ENCODE measurements around the gene NSUN4.
"Not testable (repeated sequence)": the region's sequence is repeated elsewhere in the genome, so short reads cannot be mapped to it uniquely, and the experiment has no call there.

The NSUN4 gene

GRCh38 chr1:46325285-46326076 lies 15.1 kb upstream of the NSUN4 start:
- FAIRE-seq, result peak; percentile 90
- DNase-seq (ENCODE audit: low spot score), result not testable (repeated sequence)

GRCh38 chr1:46328182-46328581 lies 12.4 kb upstream of the NSUN4 start:
- DNase-seq (ENCODE audit: low spot score); FAIRE-seq: not testable (repeated sequence)

GRCh38 chr1:46329807-46330206 lies 10.8 kb upstream of the NSUN4 start:
- FAIRE-seq; DNase-seq (ENCODE audit: low spot score): not testable (repeated sequence)

- FAIRE-seq; DNase-seq (ENCODE audit: low spot score): not testable (repeated sequence)
These were observed 10.2 kb upstream of the NSUN4 start for GRCh38 chr1:46330381-46330780.

- DNase-seq (ENCODE audit: low spot score) (peak; percentile 81), FAIRE-seq (peak; percentile 91)
These were observed 8.6 kb upstream of the NSUN4 start for GRCh38 chr1:46331786-46332540.

GRCh38 chr1:46333300-46334029 lies 7.1 kb upstream of the NSUN4 start:
- DNase-seq (ENCODE audit: low spot score), result peak; percentile 60
- FAIRE-seq, result peak; percentile 70

- DNase-seq (ENCODE audit: low spot score) (no peak), FAIRE-seq (no peak)
These were observed 6.6 kb upstream of the NSUN4 start for GRCh38 chr1:46334030-46334384.

GRCh38 chr1:46335081-46335480 lies 5.5 kb upstream of the NSUN4 start:
- no peak for FAIRE-seq
- DNase-seq (ENCODE audit: low spot score), result no peak

- FAIRE-seq, result not testable (repeated sequence)
These were observed 3.2 kb upstream of the NSUN4 start for GRCh38 chr1:46337409-46337808.

GRCh38 chr1:46341222-46342083 lies 846 bp downstream of the NSUN4 start:
- no peak for DNase-seq (ENCODE audit: low spot score)

More at GRCh38 chr1:46337409-46337808, 3.2 kb upstream of the NSUN4 start:
- DNase-seq (ENCODE audit: low spot score), result not testable (repeated sequence)

GRCh38 chr1:46342084-46342656 lies 1.6 kb downstream of the NSUN4 start:
- DNase-seq (ENCODE audit: low spot score) (peak; percentile 71), FAIRE-seq (peak; percentile 68)

More at GRCh38 chr1:46341222-46342083, 846 bp downstream of the NSUN4 start:
- FAIRE-seq, result no peak

GRCh38 chr1:46342677-46343350 lies 2.2 kb downstream of the NSUN4 start:
- DNase-seq (ENCODE audit: low spot score), result no peak
- FAIRE-seq, result no peak

- no peak for FAIRE-seq
These were observed 2.7 kb downstream of the NSUN4 start for GRCh38 chr1:46343351-46343695.

GRCh38 chr1:46343705-46344104 lies 3.1 kb downstream of the NSUN4 start:
- DNase-seq (ENCODE audit: low spot score) (no peak), FAIRE-seq (no peak)

More at GRCh38 chr1:46343351-46343695, 2.7 kb downstream of the NSUN4 start:
- DNase-seq (ENCODE audit: low spot score), result no peak

GRCh38 chr1:46344481-46344880 lies 3.9 kb downstream of the NSUN4 start:
- FAIRE-seq, result no peak
- DNase-seq (ENCODE audit: low spot score), result no peak

- FAIRE-seq, result no peak
- DNase-seq (ENCODE audit: low spot score), result no peak
These were observed 4.7 kb downstream of the NSUN4 start for GRCh38 chr1:46345281-46345680.

GRCh38 chr1:46352363-46352762 lies 11.8 kb downstream of the NSUN4 start:
- FAIRE-seq (no peak), DNase-seq (ENCODE audit: low spot score) (no peak)

- FAIRE-seq; DNase-seq (ENCODE audit: low spot score): not testable (repeated sequence)
These were observed 15.3 kb downstream of the NSUN4 start for GRCh38 chr1:46355920-46356319.

GRCh38 chr1:46362158-46362557 lies 21.6 kb downstream of the NSUN4 start:
- FAIRE-seq (no peak), DNase-seq (ENCODE audit: low spot score) (no peak)

- no peak for DNase-seq (ENCODE audit: low spot score)
- no peak for FAIRE-seq
These were observed 22.5 kb downstream of the NSUN4 start for GRCh38 chr1:46363121-46363520.

Measured in RCC 7860 (cell line).